Pancreas (tissue), 10 donors: ENCODE data around the gene CSNK2B. TPM values are rescaled to one million over a fixed set of nuclear protein-coding genes. Genes with fewer than 3 reads are reported as not detected.

Experiments used
- ATAC-seq, 4 donors: fragments of 200-7000 bp; cut with Tn5 transposase; one replicate each; pipeline versions ENCODE4 v1.8.0 to v1.9.1; 2020; ENCODE audit warnings: mild to moderate bottlenecking in 4 of 4, moderate library complexity in 4 of 4
- DNase-seq, 6 donors: peaks; one replicate each; pipeline ENCODE4 v3.0.0-alpha.2; 2020
- FAIRE-seq: peaks from 2 replicates; lab custom pipeline; 2012; peaks lifted over from hg19 to GRCh38; lab: Jason Lieb, UNC
- H3K27ac ChIP-seq, 4 donors: fragments of 200-600 bp; sonication (generic); 1 replicate in 3 of 4; 2 replicates in 1 of 4; pipeline versions ENCODE4 v1.5.0 to v1.8.0; 2020
- H3K27me3 ChIP-seq, 4 donors: fragments of 200-600 bp; one replicate each; pipeline ENCODE4 v1.8.0; 2021
- H3K36me3 ChIP-seq, 3 donors: fragments of 200-600 bp; sonication (generic) in 1 of 3; one replicate each; pipeline versions ENCODE4 v1.5.0 to v1.8.0; 2020 to 2021
- H3K4me1 ChIP-seq, 3 donors: fragments of 200-600 bp; one replicate each; pipeline ENCODE4 v1.8.0; 2021
- H3K4me3 ChIP-seq, 4 donors: fragments of 200-600 bp; sonication (generic) in 2 of 4; one replicate each; pipeline versions ENCODE4 v1.5.0 to v1.8.0; 2020 to 2021
- H3K9me3 ChIP-seq, 4 donors: fragments of 200-600 bp; one replicate each; pipeline ENCODE4 v1.8.0; 2021
- CTCF ChIP-seq, 4 donors: fragments of 200-600 bp; sonication (generic) in 3 of 4; IDR thresholded peaks; one replicate each; pipeline versions ENCODE4 v1.5.0 to v1.8.0; 2021; ENCODE audit warnings: antibody characterized with exemption in 4 of 4
- WGBS, 2 donors: extraction: QIAGEN DNeasy Blood & Tissue Kit; methylation state at CpG; one replicate each; pipeline ENCODE4 v1.1.7; 2013; 5-methylcytosine and 5-hydroxymethylcytosine counted together
- intact Hi-C, 3 donors: fragments of 100-400 bp; cut with DNase I; formaldehyde crosslinking; loops; one replicate each; pipeline versions ENCODE4 v1.11.1 to v1.14.2; 2022
- polyA plus RNA-seq, 2 donors: library from polyadenylated mRNA; stranded (reverse); fragments of 200-250 nt; gene quantifications; one replicate each; pipeline ENCODE4 v1.2.3, GENCODE V29; 2013
- total RNA-seq, 6 donors: library from RNA; stranded (reverse); fragmentation: NEBNext Ultra II Directional in 4 of 6; extraction: Animal tissue kit (Norgen Biotek cat#: 25700) in 4 of 6; gene quantifications; one replicate each; pipeline versions ENCODE4 v1.2.1 to v1.2.4, GENCODE V29; 2021 to 2023
- donor health status: healthy with polysubstance abuse.
- donor health status: DM: no; HTN: no; CAD: no; lungs with moderate emphysema.
- donor health status: DM: no; HTN: no; CAD: no.
- donor health status: control.
- donor health status: control.
- donor health status: Bipolar disorder and iron deficiency.
- donor health status: DM: yes; HTN: yes; CAD: no.
- donor health status: DM: no; HTN: no; CAD: no.
- donor health status: DM: no; HTN: no; CAD: no.
- donor health status: DM: yes; HTN: yes; CAD: no.

CSNK2B gene
- total and polyA plus RNA-seq, 8 donors, result 48.1 to 116 (median 59.3) TPM

- Histone ChIP-seq H3K4me1 (peaks cover 0 to 10% (median 7%) of the 10 kb centered on the region in 3 donors), H3K27me3 (no peaks in the 10 kb centered on the region), H3K4me3 (no peak overlapping the region), H3K9me3 (no peaks in the 10 kb centered on the region), H3K27ac (no peak overlapping the region), H3K36me3 (peaks cover 3 to 12% (median 6%) of the 10 kb centered on the region in 3 donors)
- no peak for FAIRE-seq
- 52 to 70% methylated on average over 3 of the region's 3 CpGs for WGBS, 2 donors
- TF ChIP-seq CTCF (IDR thresholded peaks at IDR 0.05), result no peak
- no peak for DNase-seq
- intact Hi-C loops, result no loop called here
- no peak for ATAC-seq
Observed at GRCh38 chr6:31697555-31697954, 31.7 kb downstream of the CSNK2B start.

- no peak for TF ChIP-seq CTCF (IDR thresholded peaks at IDR 0.05)
- Histone ChIP-seq H3K36me3 (peaks cover 0 to 6% (median 4%) of the 10 kb centered on the region in 3 donors), H3K4me1 (peaks cover 0 to 12% (median 10%) of the 10 kb centered on the region in 3 donors), H3K9me3 (no peaks in the 10 kb centered on the region), H3K27ac (no peak overlapping the region), H3K27me3 (no peaks in the 10 kb centered on the region), H3K4me3 (no peak overlapping the region)
- 55% methylated on average over 5 of the region's 5 CpGs for WGBS, 2 donors
- DNase-seq, result no peak
- FAIRE-seq, result no peak
- ATAC-seq, result no peak
- intact Hi-C loops, result no loop called here
Observed at GRCh38 chr6:31700740-31701401, 35.0 kb downstream of the CSNK2B start.

- Histone ChIP-seq H3K27me3 (no peaks in the 10 kb centered on the region), H3K27ac (peak overlapping the region in 1 of 4 donors; percentile 94), H3K4me1 (peaks cover 0 to 12% (median 10%) of the 10 kb centered on the region in 3 donors), H3K4me3 (peak overlapping the region in 3 of 4 donors; percentile 42 to 88 (median 84)), H3K9me3 (no peaks in the 10 kb centered on the region), H3K36me3 (peaks cover 0 to 4% (median under 1%) of the 10 kb centered on the region in 3 donors)
- ATAC-seq (peak in 1 of 4 donors; percentile 1), FAIRE-seq (no peak), DNase-seq (no peak)
- TF ChIP-seq CTCF (IDR thresholded peaks at IDR 0.05), result no peak
- WGBS, 2 donors, result 23 to 27% methylated on average over 7 of the region's 7 CpGs
- intact Hi-C loops, result no loop called here
Observed at GRCh38 chr6:31701666-31702404, 36.0 kb downstream of the CSNK2B start.

- WGBS, 2 donors, result 0 to 1% methylated on average over 10 of the region's 10 CpGs
- intact Hi-C loops, result no loop called here
Observed at GRCh38 chr6:31702405-31702818, 36.5 kb downstream of the CSNK2B start.

More at GRCh38 chr6:31702405-31702818, 36.5 kb downstream of the CSNK2B start:
- TF ChIP-seq CTCF (IDR thresholded peaks at IDR 0.05), result no peak
- H3K27me3 ChIP-seq, result no peaks in the 10 kb centered on the region
- DNase-seq, result no peak
- FAIRE-seq, result no peak
- peak overlapping the region; percentile 89 to 97 (median 94) for H3K27ac ChIP-seq
- ATAC-seq, result peak; percentile 4 to 7 (median 6)
- peak overlapping the region; percentile 42 to 88 (median 72) for H3K4me3 ChIP-seq
- H3K9me3 ChIP-seq, result no peaks in the 10 kb centered on the region
- peaks cover 0 to 4% (median 0%) of the 10 kb centered on the region in 3 donors for H3K36me3 ChIP-seq
- peaks cover 0 to 12% (median 10%) of the 10 kb centered on the region in 3 donors for H3K4me1 ChIP-seq
